Measurements from ENCODE around the gene FAM234A. TPM values are rescaled to one million over a fixed set of nuclear protein-coding genes. Genes with fewer than 3 reads are reported as not detected.

Gene FAM234A
- total RNA-seq, 1 experiment from 2014 or later: 121 TPM

DNA sequence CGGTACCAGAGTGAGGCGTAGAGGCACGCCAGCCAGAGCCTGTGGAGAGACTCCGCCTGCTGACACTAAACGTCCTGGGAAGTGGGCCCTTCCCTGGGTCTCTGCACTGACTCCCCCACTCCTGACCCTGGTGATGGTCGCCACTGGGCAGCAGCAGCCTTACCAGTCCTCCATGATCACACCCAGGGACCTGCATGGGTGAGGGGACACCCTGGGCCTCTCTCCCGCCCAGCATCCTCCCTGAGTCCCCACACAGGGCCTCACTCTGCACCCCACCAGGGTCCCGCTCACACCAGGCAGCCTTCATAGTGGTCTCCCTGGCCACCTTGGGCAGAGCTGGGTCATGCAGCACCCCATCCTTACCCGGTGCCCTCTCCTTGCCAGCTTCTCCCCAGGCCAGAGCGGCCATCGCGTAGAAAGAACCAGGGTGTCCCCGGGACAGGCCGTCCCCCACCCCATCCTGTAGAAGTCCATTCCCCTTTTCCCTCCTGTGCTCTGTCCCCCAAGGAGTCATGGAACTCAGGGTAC is 30.4 kb downstream of the FAM234A start:
- no peaks in the 10 kb centered on the region for H3K36me3 ChIP-seq (ENCODE audit: control insufficient read depth, insufficient read depth, low read length)
- no peaks in the 10 kb centered on the region for H3K27me3 ChIP-seq (ENCODE audit: control insufficient read depth, insufficient read depth, low read length)
- ATAC-seq (no peak), DNase-seq (ENCODE audit: low read depth, low spot score) (no peak)
- intact Hi-C loops (cut with micrococcal nuclease; ENCODE audit: unreplicated experiment) (no loop called here), in situ Hi-C loops (cut with HindIII; ENCODE audit: low pct_unique_long_range_greater_than_20kb, low sequenced_read_pairs) (no loop called here)
- TF ChIP-seq, protein P1, sequence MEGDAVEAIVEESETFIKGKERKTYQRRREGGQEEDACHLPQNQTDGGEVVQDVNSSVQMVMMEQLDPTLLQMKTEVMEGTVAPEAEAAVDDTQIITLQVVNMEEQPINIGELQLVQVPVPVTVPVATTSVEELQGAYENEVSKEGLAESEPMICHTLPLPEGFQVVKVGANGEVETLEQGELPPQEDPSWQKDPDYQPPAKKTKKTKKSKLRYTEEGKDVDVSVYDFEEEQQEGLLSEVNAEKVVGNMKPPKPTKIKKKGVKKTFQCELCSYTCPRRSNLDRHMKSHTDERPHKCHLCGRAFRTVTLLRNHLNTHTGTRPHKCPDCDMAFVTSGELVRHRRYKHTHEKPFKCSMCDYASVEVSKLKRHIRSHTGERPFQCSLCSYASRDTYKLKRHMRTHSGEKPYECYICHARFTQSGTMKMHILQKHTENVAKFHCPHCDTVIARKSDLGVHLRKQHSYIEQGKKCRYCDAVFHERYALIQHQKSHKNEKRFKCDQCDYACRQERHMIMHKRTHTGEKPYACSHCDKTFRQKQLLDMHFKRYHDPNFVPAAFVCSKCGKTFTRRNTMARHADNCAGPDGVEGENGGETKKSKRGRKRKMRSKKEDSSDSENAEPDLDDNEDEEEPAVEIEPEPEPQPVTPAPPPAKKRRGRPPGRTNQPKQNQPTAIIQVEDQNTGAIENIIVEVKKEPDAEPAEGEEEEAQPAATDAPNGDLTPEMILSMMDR (IDR thresholded peaks at IDR 0.05): no peak
- TF ChIP-seq TCF7L2 (IDR thresholded peaks at IDR 0.05; ENCODE audit: low read depth, low read length): no peak
- TF ChIP-seq POLR2AphosphoS5 (IDR thresholded peaks at IDR 0.05; ENCODE audit: low read depth, low read length): no peak
- TF ChIP-seq, protein P2, sequence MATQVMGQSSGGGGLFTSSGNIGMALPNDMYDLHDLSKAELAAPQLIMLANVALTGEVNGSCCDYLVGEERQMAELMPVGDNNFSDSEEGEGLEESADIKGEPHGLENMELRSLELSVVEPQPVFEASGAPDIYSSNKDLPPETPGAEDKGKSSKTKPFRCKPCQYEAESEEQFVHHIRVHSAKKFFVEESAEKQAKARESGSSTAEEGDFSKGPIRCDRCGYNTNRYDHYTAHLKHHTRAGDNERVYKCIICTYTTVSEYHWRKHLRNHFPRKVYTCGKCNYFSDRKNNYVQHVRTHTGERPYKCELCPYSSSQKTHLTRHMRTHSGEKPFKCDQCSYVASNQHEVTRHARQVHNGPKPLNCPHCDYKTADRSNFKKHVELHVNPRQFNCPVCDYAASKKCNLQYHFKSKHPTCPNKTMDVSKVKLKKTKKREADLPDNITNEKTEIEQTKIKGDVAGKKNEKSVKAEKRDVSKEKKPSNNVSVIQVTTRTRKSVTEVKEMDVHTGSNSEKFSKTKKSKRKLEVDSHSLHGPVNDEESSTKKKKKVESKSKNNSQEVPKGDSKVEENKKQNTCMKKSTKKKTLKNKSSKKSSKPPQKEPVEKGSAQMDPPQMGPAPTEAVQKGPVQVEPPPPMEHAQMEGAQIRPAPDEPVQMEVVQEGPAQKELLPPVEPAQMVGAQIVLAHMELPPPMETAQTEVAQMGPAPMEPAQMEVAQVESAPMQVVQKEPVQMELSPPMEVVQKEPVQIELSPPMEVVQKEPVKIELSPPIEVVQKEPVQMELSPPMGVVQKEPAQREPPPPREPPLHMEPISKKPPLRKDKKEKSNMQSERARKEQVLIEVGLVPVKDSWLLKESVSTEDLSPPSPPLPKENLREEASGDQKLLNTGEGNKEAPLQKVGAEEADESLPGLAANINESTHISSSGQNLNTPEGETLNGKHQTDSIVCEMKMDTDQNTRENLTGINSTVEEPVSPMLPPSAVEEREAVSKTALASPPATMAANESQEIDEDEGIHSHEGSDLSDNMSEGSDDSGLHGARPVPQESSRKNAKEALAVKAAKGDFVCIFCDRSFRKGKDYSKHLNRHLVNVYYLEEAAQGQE (IDR thresholded peaks at IDR 0.05; ENCODE audit: insufficient read depth in 1 of 2, low read depth in 2 of 2, low read length in 1 of 2): no peak
- no peak for TF ChIP-seq SIN3A (IDR thresholded peaks at IDR 0.05; ENCODE audit: borderline replicate concordance, insufficient read depth, low read depth, low read length)
- POLR2A ChIA-PET: no interaction called here
- no TSS peak for BruUV-seq (replicated peaks)
- CTCF ChIA-PET: no interaction called here
- no peaks in the 10 kb centered on the region for H3K9me3 ChIP-seq (ENCODE audit: control insufficient read depth, insufficient read depth, low read depth, low read length)
- H3K4me3 ChIP-seq (ENCODE audit: low read depth in 2 of 2, low read length in 2 of 2): no peak overlapping the region
- no peaks in the 10 kb centered on the region; the same call in 1 of the 2 replicates for H3K4me1 ChIP-seq (ENCODE audit: control insufficient read depth, insufficient read depth, low read length)
- H3K27ac ChIP-seq (ENCODE audit: low read length): no peak overlapping the region

DNA sequence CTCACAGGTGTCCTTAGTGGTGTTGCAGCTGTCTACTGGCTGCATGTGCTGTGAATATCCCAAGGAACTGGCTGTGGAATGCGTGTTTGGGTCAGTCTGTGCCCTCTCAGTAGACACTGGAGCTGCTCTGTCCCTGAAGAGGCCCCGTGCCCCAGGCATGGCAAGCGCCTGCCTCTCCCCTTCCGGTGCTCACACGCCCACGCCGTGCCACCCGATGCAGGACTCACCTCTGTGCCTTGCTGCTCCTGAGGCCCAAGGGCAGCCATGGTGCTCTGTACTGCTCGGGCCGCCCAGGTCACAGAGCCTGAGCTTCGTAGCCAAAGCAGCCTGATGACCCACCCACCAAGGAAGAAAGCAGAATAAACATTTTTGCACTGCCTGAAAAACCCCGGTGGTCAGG is 31.1 kb downstream of the FAM234A start:
- no peak overlapping the region for H3K4me3 ChIP-seq (ENCODE audit: low read depth in 2 of 2, low read length in 2 of 2)
- intact Hi-C loops (cut with micrococcal nuclease; ENCODE audit: unreplicated experiment) (no loop called here), in situ Hi-C loops (cut with HindIII; ENCODE audit: low pct_unique_long_range_greater_than_20kb, low sequenced_read_pairs) (no loop called here)
- no peak for DNase-seq (ENCODE audit: low read depth, low spot score)
- no TSS peak for BruUV-seq (replicated peaks)
- POLR2A ChIA-PET: interaction anchor here (0.6 kb wide), 1 partner anchor 14 kb away, joined by 4 read pairs; no protein-coding TSS in a partner anchor
- H3K27ac ChIP-seq (ENCODE audit: low read length): no peak overlapping the region
- H3K9me3 ChIP-seq (ENCODE audit: control insufficient read depth, insufficient read depth, low read depth, low read length): no peaks in the 10 kb centered on the region
- TF ChIP-seq POLR2AphosphoS5 (IDR thresholded peaks at IDR 0.05; ENCODE audit: low read depth, low read length) (no peak), TCF7L2 (IDR thresholded peaks at IDR 0.05; ENCODE audit: low read depth, low read length) (no peak), SIN3A (IDR thresholded peaks at IDR 0.05; ENCODE audit: borderline replicate concordance, insufficient read depth, low read depth, low read length) (no peak)
- TF ChIP-seq, protein P2 (IDR thresholded peaks at IDR 0.05; ENCODE audit: insufficient read depth in 1 of 2, low read depth in 2 of 2, low read length in 1 of 2): no peak
- TF ChIP-seq, protein P1 (IDR thresholded peaks at IDR 0.05): no peak
- no peaks in the 10 kb centered on the region; the same call in 1 of the 2 replicates for H3K4me1 ChIP-seq (ENCODE audit: control insufficient read depth, insufficient read depth, low read length)
- CTCF ChIA-PET: no interaction called here
- no peaks in the 10 kb centered on the region for H3K27me3 ChIP-seq (ENCODE audit: control insufficient read depth, insufficient read depth, low read length)
- peak; percentile 5; the same call in 1 of the 2 replicates for ATAC-seq
- no peaks in the 10 kb centered on the region for H3K36me3 ChIP-seq (ENCODE audit: control insufficient read depth, insufficient read depth, low read length)
